ENCODE results near the gene CTTNBP2.
"Not testable (repeated sequence)": the region's sequence is repeated elsewhere in the genome, so short reads cannot be mapped to it uniquely, and the experiment has no call there.

The CTTNBP2 gene

GRCh38 chr7:117739085-117739484 lies 134.2 kb downstream of the CTTNBP2 start:
- DNase-seq, result no peak

DNA sequence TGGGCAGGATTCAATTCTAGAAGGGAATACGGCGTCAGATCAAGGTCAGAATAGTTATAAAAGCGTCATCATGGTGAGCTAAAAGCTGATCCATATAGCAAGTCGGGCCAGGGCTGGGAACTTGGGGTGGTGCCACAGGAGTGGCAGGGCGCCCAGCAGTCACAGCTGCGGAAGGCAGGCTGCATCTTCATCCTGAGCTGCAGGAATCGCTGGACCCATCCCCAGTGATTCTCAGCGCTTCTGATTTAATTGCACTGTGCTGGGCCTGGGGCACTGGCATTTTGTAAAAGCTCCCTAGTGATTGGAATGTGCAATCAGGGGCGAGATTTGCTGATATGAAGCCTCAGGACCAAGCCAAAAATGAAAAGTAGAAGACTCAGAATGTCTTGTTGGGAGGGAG lies 135.3 kb downstream of the CTTNBP2 start:
- peak in 6 of 14 donors; percentile 12 to 59 (median 26) for DNase-seq

GRCh38 chr7:117731455-117731854 lies 141.8 kb downstream of the CTTNBP2 start:
- peak in 1 of 14 donors; percentile 13 for DNase-seq

DNA sequence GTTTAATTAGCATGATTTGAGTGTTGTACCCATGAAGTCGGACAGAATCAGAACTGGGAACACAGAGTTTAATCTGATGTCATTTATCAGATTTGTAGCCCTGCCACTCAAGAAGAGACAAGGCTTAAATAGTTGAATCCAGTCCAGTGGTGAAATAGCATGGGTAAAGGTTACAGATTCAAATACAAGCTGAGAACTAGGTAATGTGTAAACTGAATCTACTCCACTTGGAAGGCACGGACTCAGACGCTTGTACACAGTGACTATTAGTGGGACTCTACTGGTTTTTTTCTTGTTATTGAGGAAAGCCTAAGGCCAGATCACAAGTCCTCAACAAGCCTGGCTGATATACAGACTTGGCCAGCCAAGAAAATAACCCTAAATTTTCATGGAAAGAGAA lies 142.9 kb downstream of the CTTNBP2 start:
- DNase-seq, result no peak

GRCh38 chr7:117728890-117729624 lies 144.2 kb downstream of the CTTNBP2 start:
- DNase-seq, result peak in 7 of 14 donors; percentile 24 to 39 (median 34)

DNA sequence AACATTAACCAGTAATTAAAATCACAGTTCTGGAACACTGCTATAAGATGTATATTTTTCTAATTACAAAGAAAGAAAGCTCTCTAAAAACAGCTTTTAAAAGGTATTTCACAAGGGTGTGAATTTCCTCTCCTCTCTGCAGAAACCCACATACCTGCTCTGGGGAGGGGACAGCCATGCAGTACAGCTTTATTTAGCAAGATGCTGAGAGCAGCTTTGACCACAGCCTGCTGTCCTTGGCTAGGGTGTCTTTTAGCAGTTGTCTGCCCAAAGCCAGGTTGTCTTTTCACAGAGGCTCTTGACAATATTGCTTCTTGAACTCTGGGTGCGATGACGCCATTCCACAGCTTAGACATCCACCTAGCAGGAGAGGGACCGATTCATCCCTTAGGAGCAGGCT lies 148.3 kb downstream of the CTTNBP2 start:
- no peak for DNase-seq

- no peak for DNase-seq
Observed at GRCh38 chr7:117719377-117719776, 153.9 kb downstream of the CTTNBP2 start.

DNA sequence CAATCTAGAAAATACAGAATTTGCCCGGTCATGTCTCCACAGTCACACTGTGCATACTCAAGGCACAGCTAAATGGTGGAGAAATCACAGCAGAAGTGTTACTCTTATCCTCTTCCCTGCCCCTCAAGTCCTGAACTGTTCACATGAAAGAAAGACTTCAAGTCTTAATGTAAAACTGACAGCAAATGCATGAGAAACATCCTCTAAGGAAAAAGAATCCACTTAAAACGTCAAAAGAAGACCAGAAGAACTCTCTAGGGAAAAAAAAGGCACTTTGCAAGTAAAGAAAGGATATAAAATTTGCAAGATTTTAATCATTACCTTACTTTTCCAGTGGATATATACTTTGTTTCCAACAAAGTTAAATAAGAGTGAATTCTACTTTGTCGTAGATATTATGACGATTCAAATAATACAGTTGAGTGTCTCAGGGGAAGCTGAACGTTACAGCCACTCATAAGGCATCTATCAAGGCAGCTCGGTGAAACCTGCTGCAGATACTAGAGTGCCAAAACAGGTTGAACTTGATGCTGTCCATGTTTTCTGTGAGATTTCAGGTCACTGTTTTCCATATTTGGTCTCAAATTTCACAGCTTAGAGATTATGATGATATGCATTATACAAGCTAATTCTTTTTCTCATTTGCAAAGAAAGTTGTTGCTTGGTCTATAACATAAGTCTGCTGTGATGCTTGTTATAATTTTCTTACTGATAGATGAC lies 155.0 kb downstream of the CTTNBP2 start:
- no peak for DNase-seq

- no peak for DNase-seq
Observed at GRCh38 chr7:117717357-117717756, 155.9 kb downstream of the CTTNBP2 start.

GRCh38 chr7:117716707-117717299 lies 156.4 kb downstream of the CTTNBP2 start:
- no peak for DNase-seq

- DNase-seq, result peak in 3 of 14 donors; percentile 5 to 43 (median 16)
Observed at GRCh38 chr7:117715784-117716445, 157.3 kb downstream of the CTTNBP2 start.

DNA sequence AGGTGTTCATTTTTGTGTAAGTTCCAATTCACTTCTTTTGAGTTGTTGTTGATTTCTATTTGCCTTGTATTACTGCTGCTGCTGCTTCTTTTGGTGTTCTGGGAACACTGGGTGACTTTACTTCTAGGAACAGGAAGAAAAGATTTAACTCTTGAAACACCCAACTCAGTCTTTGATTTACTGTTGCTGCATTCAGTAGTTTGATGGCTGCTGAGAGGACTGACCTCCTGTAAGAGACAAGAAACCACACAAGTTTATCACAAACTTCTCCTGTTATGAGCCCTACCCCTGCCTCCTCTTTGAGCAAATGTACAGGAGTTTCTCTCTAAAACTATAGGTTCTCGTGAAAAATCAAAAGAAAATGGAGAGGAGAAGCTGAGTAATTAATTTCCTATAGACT lies 161.7 kb downstream of the CTTNBP2 start:
- no peak for DNase-seq

- DNase-seq, result not testable (repeated sequence)
Observed at GRCh38 chr7:117708173-117708572, 165.1 kb downstream of the CTTNBP2 start.

GRCh38 chr7:117707080-117707479 lies 166.2 kb downstream of the CTTNBP2 start:
- no peak for DNase-seq

DNA sequence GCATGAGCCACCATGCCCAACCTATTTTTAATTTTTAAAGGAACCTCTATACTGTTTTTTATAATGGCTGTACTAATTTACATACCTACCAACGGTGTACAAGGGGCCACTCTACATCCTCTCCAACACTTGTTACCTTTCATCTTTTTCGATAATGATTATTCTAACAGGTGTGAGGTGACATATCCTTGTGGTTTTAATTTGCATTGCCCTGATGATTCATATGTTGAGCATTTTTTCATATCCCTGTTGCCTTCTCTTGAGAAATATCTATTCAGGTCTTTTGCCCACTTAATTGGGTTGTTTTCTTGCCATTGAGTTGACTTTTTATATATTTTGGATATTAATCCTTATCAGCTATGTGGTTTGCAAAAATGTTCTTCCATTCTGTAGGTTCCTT lies 167.0 kb downstream of the CTTNBP2 start:
- DNase-seq, result no peak

GRCh38 chr7:117705630-117706029 lies 167.6 kb downstream of the CTTNBP2 start:
- no peak for DNase-seq

DNA sequence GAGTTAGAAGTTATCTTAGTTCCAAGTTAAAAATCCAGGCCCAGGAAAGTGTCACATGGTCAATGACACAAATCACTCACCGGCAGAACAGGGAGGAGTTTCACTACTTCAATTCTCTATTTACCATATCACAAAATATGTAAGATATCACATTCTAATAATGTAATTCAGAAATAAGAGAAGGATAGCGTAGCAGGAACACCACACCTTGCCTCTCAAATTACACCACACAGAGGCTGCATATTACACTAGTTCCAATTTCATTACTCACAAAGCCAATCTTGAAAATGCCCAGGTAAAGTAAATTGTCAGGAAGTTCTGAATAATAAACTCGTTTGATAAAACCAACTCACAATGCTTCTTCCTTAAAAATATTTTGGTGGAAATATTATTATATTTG lies 169.2 kb downstream of the CTTNBP2 start:
- DNase-seq, result no peak

- DNase-seq, result no peak
Observed at GRCh38 chr7:117698018-117698417, 175.2 kb downstream of the CTTNBP2 start.

DNA sequence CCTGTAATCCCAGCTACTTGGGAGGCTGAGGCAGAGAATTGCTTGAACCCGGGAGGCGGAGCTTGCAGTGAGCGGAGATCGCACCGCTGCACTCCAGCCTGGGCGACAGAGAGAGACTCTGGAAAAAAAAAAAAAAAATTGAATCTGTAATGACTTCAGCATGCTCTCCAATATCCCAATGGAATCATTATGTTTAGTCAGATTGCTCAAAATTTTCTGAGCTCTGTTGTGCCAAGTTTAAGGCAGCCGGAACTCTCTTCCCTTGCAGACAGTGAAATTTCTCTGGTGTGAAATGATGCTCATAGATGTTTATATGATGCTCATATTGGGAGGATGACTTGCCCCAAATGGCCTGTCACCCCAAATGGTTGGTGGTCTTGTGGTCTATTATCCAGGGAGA lies 180.9 kb downstream of the CTTNBP2 start:
- DNase-seq, result no peak

- no peak for DNase-seq
Observed at GRCh38 chr7:117690147-117690546, 183.1 kb downstream of the CTTNBP2 start.

GRCh38 chr7:117689406-117689805 lies 183.8 kb downstream of the CTTNBP2 start:
- DNase-seq, result no peak

- no peak for DNase-seq
Observed at GRCh38 chr7:117688126-117688525, 185.1 kb downstream of the CTTNBP2 start.

DNA sequence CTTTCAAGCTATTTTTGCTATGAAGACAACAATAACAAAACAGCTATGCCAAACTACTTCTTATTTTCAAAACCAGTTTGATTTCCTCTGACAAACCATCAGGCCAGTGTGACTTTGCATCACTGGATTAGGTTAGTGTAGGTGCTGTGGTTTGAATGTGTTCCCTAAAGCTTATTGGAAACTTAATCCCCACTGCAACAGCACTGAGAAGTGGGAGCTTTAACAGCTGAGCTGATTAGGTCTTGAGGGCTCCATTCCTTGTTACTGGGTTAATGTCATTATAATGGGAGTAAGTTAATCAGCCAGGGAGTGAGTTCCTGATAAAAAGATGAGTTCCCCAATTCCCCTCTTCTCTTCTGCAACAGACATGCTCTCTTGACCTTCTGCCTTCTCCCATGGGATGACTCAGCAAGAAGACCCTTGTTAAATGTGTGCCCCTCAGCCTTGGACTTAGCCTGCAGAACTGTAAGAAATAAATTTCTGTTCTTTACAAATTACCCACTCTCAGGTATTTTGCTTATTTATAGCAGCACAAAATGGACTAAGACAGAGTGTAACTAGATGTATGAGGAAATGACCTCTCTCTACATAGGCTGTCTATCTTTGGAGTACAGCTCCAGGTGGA lies 186.8 kb downstream of the CTTNBP2 start:
- no peak for DNase-seq
